Renal cortex interstitium (tissue), 11 donors: ENCODE results near the gene MEGF9. TPM values are rescaled to one million over a fixed set of nuclear protein-coding genes. Genes with fewer than 3 reads are reported as not detected.
"Not testable (repeated sequence)": the region's sequence is repeated elsewhere in the genome, so short reads cannot be mapped to it uniquely, and the experiment has no call there.

Experiments
- DNase-seq, 11 donors: peaks; one replicate each; pipeline ENCODE4 v3.0.0-alpha.2; 2013; ENCODE audit warnings: low read depth in 9 of 11, low spot score in 4 of 11; ENCODE audit errors: extremely low read depth in 1 of 11
- polyA plus RNA-seq, 3 donors: library from polyadenylated mRNA; unstranded; fragments of 120-200 nt; gene quantifications; one replicate each; pipeline ENCODE4 v1.2.1, GENCODE V29; 2013; ENCODE audit not compliant: insufficient read length in 3 of 3

Gene MEGF9
- polyA plus RNA-seq, 3 donors: 15.2 to 19.2 (median 16.9) TPM

- DNase-seq: no peak
Observed at GRCh38 chr9:120564589-120564988, 149.7 kb downstream of the MEGF9 start.

GRCh38 chr9:120562861-120563443 is 151.3 kb downstream of the MEGF9 start:
- no peak for DNase-seq

- no peak for DNase-seq
Observed at GRCh38 chr9:120561709-120562108, 152.6 kb downstream of the MEGF9 start.

DNA sequence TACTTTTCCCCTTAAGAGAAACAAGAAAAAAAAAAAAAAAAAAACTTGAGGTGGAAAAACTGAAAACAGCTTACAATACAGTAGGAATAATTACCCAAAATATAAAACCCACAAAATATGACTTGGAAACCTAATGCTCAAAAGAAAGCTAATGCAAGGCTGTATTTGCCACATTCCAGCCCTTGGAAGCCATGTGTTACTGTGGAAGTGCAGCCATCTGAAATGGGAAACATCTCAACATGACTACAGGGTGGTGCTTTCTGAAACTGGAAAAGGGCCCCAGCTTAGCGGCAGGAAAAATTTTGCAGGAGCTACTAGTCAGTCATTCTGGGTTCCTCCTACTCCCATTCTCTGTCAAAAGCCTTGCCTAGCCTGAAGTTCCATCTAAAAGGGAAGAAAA is 154.7 kb downstream of the MEGF9 start:
- no peak for DNase-seq

DNA sequence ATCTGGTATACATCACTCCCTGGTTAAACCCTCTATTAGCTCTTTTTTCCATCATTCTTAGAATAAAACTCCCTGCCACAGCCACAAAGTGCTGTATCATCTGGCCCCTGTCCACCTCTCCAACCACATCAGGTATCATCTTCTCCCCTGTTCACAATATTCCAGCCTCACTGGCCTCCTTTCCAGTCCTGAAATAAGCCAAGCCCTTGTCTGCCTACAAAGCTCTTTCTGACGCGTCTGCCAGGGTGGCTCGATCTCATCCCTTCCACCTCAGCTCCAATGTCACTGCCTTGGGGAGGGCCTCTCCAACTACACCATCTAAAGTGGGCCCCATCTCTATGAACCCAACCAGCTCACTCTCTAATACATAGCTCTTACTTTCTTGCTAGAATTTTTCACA is 155.8 kb downstream of the MEGF9 start:
- no peak for DNase-seq

- DNase-seq: no peak
Observed at GRCh38 chr9:120557205-120557604, 157.1 kb downstream of the MEGF9 start.

DNA sequence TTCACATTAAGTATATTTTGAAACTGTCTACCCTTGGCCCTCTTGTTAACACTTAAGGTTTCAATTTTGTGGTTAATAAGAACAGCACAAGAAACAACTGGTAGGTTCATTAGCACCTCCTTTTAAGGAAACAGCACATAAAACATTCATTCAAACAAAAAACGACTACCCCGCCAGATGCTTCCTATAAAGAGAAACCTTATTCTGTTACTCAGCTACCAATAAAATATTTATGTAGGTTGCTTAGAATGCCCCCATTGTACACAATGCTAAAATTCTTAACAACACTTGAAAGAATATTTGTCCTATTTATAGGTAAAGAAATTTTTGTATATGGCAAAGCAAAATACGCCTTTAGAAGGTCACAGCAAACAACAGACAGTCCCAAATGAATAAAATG is 157.5 kb downstream of the MEGF9 start:
- no peak for DNase-seq

- no peak for DNase-seq
Observed at GRCh38 chr9:120555839-120556238, 158.4 kb downstream of the MEGF9 start.

DNA sequence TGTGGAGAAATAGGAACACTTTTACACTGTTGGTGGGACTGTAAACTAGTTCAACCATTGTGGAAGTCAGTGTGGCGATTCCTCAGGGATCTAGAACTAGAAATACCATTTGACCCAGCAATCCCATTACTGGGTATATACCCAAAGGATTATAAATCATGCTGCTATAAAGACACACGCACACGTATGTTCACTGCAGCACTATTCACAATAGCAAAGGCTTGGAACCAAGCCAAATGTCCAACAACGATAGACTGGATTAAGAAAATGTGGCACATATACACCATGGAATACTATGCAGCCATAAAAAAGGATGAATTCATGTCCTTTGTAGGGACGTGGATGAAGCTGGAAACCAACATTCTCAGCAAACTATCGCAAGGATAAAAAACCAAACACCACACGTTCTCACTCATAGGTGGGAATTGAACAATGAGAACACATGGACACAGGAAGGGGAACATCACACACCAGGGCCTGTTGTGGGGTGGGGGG is 162.0 kb downstream of the MEGF9 start:
- DNase-seq: not testable (repeated sequence)

Other genes starting within 250 kb of the MEGF9 start
- gene CDK5RAP2, start 134.3 kb downstream of the MEGF9 start, polyA plus RNA-seq: 10 to 100 TPM; 57.9 to 66.9 (median 61.8) TPM
- 10 to 100 TPM; 43.2 to 45.8 (median 44.6) TPM for gene FBXW2, start 78.9 kb upstream of the MEGF9 start, polyA plus RNA-seq
- gene PSMD5, start 128.5 kb upstream of the MEGF9 start, polyA plus RNA-seq: 10 to 100 TPM; 30.0 to 40.5 (median 37.9) TPM
- gene PHF19, start 162.7 kb upstream of the MEGF9 start, polyA plus RNA-seq: 10 to 100 TPM; 31.4 to 39.4 (median 34.9) TPM
- 1 to 10 TPM; 4.5 to 8.1 (median 5.6) TPM for gene TRAF1, start 212.3 kb upstream of the MEGF9 start, polyA plus RNA-seq